ENCODE measurements around the gene SPG21. TPM values are rescaled to one million over a fixed set of nuclear protein-coding genes. Genes with fewer than 3 reads are reported as not detected.

SPG21 gene
- total and polyA plus RNA-seq, 2 of the 8 experiments (the other 6 are each of a cell fraction or from before 2014, with no cell fraction given), result 67.3 to 72.7 TPM

- TF ChIP-seq, protein P1, sequence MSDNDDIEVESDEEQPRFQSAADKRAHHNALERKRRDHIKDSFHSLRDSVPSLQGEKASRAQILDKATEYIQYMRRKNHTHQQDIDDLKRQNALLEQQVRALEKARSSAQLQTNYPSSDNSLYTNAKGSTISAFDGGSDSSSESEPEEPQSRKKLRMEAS (IDR thresholded peaks at IDR 0.05), result no peak
- TF ChIP-seq MAFK (IDR thresholded peaks at IDR 0.05; ENCODE audit: low read depth, low read length) (no peak), ATF2 (IDR thresholded peaks at IDR 0.05; ENCODE audit: low read length) (no peak)
These were observed 30.6 kb downstream of the SPG21 start (continued) for GRCh38 chr15:64959128-64959527.

Data from H1 (cell line).